Choroid plexus epithelial cell (primary cell): ENCODE results near the gene CSMD2.

ENCODE experiments used
- DNase-seq: peaks from one replicate; pipeline ENCODE4 v3.0.0-alpha.2; 2010; ENCODE audit warnings: low read depth
- H3K4me3 ChIP-seq: 2 replicates; pipeline ENCODE4 v1.5.1; 2011; ENCODE audit warnings: low read depth, mild to moderate bottlenecking, control low read depth, low read length, moderate library complexity
- TF ChIP-seq, protein P1 (sequence below): conservative IDR thresholded peaks from 2 replicates; pipeline ENCODE4 v1.5.1; 2011; ENCODE audit warnings: low read depth, mild to moderate bottlenecking, control low read depth, inconsistent platforms, low read length, moderate library complexity

The CSMD2 gene

DNA sequence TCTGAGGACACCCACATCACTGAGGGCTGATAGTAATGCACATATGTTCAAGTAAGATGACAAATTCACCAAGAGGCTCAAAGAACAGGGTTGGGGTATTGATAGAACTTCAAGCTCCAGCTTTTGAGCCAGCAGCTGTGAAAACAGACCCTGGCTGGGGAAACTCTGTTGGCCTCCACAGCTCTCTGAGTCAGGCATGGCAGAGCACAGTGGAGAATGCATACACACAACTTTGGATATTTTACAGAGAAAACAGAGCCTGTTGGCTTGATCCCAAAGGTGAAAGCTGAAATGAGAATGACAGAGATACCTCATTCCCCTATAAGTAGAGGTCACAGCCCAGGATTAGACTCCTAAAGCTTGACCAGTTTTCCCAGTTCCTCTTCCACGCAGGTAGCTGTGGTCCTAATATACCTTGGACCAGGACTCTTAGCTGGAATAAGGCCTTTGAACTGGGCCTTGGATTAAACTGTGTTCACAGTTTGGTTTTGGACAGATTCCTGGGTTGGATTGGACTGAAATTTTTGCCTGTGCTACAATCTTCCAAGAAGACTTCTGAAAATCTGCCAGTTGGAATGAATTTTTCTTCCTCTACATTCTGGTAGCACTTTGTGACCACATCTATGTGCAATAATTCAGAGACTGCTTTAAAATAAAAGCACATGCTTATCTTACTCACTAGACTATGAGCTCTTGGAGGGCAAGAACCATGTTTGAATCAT, 402.8 kb downstream of the CSMD2 start:
- TF ChIP-seq, protein P1, sequence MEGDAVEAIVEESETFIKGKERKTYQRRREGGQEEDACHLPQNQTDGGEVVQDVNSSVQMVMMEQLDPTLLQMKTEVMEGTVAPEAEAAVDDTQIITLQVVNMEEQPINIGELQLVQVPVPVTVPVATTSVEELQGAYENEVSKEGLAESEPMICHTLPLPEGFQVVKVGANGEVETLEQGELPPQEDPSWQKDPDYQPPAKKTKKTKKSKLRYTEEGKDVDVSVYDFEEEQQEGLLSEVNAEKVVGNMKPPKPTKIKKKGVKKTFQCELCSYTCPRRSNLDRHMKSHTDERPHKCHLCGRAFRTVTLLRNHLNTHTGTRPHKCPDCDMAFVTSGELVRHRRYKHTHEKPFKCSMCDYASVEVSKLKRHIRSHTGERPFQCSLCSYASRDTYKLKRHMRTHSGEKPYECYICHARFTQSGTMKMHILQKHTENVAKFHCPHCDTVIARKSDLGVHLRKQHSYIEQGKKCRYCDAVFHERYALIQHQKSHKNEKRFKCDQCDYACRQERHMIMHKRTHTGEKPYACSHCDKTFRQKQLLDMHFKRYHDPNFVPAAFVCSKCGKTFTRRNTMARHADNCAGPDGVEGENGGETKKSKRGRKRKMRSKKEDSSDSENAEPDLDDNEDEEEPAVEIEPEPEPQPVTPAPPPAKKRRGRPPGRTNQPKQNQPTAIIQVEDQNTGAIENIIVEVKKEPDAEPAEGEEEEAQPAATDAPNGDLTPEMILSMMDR = no peak
- no peak overlapping the region for H3K4me3 ChIP-seq
- DNase-seq = no peak

DNA sequence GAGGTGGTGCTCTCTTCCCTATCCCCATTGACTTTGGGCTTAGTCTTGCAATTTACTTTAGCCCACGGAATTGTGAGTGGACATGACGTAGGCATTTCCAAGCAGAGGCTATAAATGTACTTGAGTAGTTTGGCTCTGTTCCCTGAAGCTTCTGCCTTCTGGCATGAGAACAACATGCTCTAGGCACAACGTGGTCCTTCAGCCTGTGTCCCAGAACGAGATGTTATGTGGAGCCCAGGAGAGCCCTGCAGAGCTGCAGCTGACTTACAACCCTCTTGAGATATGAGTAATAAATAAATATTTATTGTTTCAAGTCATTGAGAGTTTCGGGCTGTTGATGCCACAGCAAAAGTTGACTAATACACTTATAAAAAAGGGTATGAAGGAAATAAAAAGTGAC, 406.3 kb downstream of the CSMD2 start:
- no peak overlapping the region for H3K4me3 ChIP-seq
- TF ChIP-seq, protein P1 = no peak
- no peak for DNase-seq

DNA sequence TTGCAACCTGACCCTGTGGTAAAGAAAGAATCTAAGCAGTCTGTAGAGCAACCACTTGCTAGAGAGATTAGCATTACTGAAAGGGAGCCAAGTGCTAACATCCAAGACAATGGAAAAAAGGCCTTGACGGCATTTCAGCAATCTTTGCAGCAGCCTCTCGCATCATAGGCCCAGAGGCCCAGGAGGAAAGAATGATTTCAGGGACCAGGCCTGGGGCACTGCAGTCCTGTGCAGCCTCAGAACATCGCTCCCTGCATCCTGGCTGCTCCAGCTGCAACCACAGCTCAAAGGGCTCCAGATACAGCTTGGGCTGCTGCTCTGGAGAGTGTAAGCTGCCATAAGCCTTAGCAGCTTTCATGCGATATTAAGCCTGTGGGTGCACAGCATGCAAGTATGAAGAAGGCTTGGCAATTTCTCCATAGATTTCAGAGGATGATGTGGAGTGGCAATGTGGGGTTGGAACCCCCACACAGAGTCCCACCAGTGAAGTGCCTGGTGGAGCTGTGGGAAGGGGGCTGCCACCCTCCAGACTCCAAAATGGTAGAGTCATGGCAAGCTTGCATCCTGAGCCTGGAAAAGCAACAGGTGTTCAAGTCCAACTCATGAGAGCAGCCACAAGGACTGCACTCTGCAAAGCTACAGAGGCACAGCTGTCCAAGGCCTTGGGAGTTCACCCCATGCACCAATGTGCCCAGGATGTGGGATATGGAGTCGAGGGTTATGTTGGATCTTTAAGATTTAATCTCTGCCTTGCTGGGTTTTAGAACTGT, 411.8 kb downstream of the CSMD2 start:
- H3K4me3 ChIP-seq = no peak overlapping the region
- DNase-seq = no peak
- TF ChIP-seq, protein P1 = no peak

DNA sequence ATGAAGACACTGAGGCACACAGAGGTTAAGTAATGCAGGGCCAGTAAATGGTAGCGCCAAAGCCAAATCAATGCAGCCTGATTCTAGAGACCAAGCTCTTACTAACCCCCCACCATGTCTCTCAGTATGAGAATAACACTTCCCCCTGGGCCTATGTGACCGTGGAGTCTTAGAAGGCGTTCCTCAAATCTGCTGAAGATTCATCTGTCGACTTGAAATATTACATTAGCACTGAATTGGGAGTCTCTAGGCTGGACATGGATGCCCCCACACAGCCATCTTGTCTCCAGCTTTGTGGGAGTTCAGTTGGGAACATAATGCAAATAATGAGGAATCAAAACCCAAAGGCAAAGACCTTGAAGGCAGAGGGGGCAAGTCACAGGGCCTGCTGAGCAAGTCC, 419.1 kb downstream of the CSMD2 start:
- no peak for DNase-seq
- H3K4me3 ChIP-seq = no peak overlapping the region
- TF ChIP-seq, protein P1 = no peak

DNA sequence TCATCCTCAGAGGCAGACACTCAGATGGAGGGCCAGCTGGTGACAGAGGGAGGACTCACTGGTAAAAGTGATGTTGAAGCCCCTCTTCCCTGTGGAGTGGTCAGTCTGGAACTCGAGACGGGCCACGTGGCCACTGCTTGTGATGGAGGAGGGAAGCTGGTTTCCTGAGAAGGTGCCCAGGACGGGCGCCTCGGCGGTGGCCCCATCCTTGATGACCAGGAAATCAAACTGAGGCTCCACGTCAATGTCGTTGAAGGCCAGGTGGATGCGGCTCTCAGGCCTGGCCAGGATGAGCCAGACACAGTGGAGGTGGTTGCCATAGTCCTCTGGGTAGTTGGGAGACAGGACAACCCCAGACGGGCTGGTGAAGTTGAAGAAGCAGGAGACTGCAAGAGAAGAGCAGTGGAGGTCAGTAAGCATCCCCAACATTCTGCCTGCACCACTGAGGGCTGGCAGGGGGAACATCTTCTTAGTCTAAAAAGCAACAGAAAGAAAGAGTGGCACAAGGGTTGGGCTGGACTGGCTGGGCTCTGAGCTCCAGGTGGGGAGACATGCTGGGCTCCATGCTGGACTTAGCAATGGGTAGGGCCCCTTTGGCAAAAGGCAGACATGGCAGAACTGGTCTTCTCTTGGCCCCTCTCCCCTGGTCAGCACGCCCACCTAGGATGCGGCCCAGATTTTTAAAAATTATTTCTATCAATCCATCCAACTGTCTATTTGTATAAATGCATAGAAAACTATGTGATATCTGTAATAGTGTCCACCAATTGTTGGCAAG, 421.6 kb downstream of the CSMD2 start:
- TF ChIP-seq, protein P1 = no peak
- H3K4me3 ChIP-seq = no peak overlapping the region
- DNase-seq = no peak

DNA sequence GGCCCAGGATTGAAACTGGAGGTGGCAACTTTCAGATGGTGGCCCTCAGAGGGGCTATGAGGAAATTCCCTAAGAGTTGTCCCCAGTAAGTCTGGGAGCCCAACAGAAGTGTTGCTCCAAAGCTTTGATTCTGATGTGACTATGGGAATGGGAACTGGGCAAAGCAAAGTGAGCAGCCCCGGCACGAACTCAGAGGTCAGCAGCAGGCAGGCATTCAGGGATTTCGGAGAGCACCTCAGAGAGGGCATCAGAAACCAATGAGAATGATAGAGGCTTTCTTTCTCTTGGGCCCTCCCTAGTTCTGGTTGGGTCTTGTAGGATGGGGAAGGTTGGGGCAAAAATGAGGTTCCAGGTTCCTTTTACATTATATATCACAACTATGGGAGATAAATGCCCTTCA, 422.4 kb downstream of the CSMD2 start:
- TF ChIP-seq, protein P1 = no peak
- DNase-seq = no peak
- H3K4me3 ChIP-seq = no peak overlapping the region
